GM19438 (cell line): Measurements from ENCODE around the gene PDE4B.

ENCODE experiments used
- ATAC-seq: cut with Tn5 transposase; IDR thresholded peaks from one replicate; pipeline ENCODE4 v1.9.1; 2021; ENCODE audit warnings: low read depth; ENCODE audit not compliant: unreplicated experiment

PDE4B gene

GRCh38 chr1:65792669-65793358, at the start of gene PDE4B:
TSS of gene PDE4B (plus strand) at chr1:65792895.
- ATAC-seq = no peak

DNA sequence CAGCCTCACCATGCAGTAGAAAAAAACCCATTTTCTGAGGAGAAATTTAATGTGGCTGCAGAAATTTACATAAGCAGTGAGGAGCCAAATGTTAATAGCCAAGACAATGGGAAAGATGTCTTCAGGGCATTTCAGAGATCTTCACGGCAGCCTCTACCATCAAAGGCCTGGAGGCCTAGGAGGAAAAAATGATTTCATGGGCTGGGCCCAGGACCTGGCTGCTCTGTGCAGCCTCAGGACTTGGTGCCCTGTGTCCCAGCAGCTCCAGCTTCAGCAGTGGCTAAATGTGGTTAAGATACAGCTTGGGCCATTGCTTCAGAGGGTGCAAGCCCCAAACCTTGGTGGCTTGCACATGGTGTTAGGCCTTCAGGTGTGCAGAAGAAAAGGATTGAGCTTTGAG, 48.0 kb upstream of the PDE4B start:
- ATAC-seq = no peak

- ATAC-seq = no peak
These were observed 40.7 kb upstream of the PDE4B start for GRCh38 chr1:65751961-65752360.

DNA sequence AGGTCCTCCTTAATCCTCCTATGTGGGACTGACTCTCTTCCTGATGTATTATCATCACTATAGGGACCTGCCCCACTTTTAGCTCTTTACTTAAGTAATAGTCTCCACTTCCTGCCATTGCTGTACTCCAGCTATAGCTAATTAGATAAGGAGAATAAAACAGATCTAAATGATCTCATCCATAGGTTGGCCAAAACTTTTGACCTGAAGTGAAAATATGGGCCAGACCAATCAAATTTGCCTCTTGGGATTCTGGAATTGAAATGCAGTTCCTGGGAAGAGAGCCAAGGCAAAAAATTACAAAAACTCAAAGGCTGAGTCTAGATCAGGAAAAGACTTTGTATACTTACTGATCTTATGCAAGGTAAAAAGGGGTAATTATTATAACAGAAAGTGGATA, 36.1 kb upstream of the PDE4B start:
- no peak for ATAC-seq

DNA sequence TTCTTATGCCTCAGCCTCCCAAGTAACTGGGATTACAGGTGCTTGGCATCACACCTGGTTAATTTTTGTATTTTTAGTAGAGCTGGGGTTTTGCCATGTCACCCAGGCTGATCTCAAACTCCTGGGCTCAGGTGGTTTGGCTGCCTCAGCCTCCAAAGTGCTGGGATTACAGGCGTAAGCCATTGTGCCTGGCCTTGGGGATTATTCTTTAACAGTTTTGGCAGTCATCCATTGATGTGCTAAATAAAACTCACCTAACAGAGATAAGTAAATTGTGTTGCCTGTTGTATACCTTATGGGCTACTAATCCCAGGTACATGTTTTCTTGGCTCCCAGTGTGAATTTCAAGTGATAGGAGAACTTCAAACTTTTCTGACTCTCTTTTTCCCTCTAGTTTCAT, 35.2 kb upstream of the PDE4B start:
- ATAC-seq = no peak

DNA sequence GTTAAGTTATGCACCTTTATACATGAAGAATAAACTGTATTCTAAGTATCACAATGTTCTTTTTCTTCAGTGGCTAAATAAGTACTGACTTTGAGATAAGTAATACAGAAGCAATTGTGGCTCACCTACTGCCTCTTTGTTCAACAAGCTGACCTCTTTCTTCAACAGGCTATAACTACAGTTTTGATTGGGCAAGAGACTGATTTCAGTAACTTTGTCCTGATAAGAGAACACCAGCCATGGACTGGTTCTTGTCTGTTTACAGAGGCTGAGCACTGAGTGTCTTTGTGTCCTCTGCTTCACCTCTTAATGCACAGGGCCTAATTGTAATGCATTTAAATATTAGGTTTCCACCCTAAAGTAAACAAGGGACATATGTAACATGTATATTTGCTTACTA, 34.6 kb upstream of the PDE4B start:
- ATAC-seq = no peak

DNA sequence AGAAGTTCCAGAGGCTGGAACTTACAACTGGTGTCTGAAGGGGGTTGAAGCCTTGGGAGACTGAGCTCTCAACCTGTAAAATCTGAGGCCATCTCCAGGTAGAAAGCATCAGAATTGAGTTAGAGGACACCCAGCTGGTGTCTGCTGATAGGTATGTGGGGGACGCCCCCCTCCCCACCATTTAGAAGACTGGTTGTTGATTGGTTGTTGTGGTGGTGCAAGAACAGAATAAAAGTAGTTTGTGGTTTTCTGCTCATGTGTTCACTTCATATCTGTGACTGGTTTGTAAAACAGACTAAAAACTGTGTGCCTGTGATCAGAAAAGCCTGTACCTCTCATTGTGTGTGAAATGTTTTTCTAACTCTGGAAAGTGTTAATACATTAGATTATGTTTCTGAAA, 33.2 kb upstream of the PDE4B start:
- no peak for ATAC-seq

GRCh38 chr1:65762081-65762862, 30.4 kb upstream of the PDE4B start:
- peak; percentile 88 for ATAC-seq

DNA sequence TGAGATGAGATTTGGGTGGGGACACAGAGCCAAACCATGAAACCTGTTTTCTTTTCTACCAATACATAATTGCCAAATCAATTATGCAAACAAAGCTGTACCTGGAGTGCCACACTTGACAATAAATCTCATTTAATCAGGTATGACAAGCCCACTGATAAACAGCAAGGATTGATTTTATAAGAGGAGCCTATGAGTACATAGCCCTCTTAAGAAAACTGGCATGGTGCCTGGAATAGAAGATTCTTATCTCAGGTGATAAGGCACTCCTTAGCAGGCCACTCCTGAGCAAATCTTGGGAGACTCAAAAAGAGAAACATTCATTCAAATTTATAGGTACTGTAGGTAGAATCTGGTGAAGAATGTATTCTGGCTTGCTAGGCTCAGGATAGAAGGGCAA, 28.6 kb upstream of the PDE4B start:
- no peak for ATAC-seq

DNA sequence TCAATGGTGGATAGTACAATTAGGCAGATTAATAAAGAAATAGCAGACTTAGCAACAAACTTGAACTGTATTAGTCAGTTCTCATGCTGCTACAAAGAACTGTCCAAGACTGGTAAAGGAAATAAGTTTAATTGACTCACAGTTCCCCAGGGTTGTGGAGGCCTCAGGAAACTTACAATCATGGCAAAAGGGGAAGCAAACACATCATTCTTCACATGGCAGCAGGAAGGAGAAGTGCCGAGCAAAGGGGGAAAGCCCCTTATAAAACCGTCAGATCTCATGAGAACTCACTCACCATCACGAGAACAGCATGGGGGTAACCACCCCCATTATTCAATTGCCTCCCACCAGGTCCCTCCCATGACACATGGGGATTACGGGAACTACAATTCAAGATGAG, 27.1 kb upstream of the PDE4B start:
- no peak for ATAC-seq

GRCh38 chr1:65769636-65770035, 23.1 kb upstream of the PDE4B start:
- no peak for ATAC-seq

DNA sequence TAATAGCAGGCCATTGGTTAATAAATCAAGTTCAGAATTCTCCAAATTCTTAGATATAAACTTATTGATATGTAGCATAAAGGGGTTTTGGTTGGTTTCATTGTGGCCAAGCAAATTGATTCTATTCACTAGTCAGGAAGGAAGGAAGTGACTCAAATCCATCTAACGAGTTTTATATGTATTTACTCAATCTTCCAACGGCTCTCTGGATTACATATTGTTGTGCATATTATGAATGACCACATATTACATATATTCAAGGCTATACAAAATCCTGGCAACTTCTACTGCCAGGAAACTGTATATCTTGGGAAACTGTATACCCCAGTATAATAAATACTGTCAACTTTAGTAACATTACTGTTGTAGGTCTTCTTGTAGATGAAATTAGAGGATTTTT, 20.1 kb upstream of the PDE4B start:
- ATAC-seq = no peak

- ATAC-seq = no peak
These were observed 19.1 kb upstream of the PDE4B start for GRCh38 chr1:65773391-65774123.

DNA sequence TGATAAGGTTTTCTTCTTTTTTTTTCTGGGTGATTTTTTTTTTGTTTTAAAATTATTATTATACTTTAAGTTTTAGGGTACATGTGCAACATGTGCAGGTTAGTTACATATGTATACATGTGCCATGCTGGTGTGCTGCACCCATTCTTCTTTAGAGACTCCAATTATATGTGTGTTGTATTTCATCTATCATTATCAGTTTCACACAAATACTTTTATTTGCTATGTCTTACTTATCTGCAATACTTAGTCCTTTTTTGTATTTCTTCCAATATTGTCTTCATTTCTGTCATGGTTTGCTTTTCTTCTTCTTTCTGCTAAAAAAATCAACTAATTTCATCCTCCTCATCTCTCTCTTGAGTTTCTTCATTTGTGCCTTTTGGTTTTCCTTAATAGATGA, 3.9 kb upstream of the PDE4B start:
- ATAC-seq = no peak

GRCh38 chr1:65791396-65791795, 1.3 kb upstream of the PDE4B start:
- no peak for ATAC-seq

GRCh38 chr1:65791801-65792668, 660 bp upstream of the PDE4B start:
- no peak for ATAC-seq

GRCh38 chr1:65793359-65793732, 651 bp downstream of the PDE4B start:
- no peak for ATAC-seq

DNA sequence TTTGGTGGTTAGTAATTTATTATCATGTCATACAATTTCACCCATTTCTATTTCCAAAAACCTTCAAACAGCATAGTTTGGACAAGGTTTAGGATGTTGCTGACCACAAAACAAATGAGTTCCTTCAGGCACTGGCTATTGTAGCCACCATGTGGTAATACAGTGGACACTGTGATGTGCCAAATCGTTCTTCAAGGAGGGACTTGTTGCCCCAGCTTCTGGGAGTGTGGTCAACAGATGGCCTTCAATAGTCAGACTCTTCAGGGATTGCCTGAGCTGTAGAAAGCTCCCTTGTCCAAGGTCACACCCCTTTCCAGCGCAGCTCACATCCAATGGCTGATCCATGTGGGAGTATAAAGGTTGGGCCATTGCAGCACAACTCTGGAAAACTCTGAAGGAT, 2.6 kb downstream of the PDE4B start:
- ATAC-seq = no peak

DNA sequence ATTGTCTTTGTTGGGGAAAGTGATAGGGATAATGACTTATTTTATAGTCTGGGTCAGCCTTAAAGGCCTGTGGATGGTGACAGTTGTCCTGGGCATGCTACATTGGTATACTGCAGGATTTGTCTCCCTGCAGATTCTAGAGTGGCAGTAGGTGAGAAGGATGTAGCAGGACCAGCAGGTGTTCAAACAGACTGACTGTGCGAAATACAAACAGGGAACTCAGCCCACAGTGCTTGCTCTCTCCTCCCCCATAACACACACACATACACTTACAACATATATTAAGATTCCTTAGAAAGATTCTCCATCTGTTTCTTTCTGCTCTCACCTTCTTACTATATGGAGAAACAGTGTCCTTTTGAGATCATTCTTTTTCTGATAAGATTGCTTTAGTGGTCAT, 6.9 kb downstream of the PDE4B start:
- ATAC-seq = no peak

GRCh38 chr1:65804584-65804983, 11.9 kb downstream of the PDE4B start:
- no peak for ATAC-seq

DNA sequence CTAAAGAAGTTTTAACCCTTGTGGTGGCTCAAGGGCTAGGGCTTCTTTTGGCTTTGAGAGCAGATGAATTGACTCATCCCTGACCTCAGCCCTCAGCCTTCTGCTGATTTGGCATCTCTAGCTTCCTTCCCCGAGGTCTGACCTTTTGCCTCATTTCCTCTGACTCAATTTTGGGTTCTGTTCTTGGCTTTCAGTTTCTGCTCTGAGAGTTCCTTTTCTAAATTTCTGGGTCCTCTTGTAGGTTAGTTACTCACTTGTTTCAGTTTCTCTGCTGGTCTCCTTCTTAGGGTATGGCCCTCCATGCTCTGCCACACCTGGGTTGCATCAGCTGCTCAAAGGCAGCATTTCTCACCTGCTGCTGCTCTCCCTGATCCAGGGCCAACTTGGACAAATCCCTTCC, 19.4 kb downstream of the PDE4B start:
- ATAC-seq = peak; percentile 100
